Measurements from ENCODE around the gene TERT.

DNA sequence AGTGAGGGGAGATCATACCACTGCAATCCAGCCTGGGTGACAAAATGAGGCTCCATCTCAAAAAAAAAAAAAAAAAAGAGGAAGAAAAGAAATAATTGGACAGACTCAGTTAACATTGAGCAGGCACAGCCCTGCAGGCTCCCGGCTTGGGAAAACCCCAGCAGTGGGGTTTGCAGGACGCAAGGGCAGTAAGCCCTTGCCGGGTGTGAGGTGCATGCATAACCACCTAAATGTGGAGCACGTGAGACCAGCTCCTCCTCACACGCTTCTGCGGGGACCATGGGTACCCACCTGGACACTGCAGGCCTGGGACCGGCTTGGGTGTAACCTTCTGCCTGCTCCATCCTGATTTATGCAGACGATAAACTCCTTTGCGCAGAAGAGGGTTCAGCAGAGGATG is 74.5 kb downstream of the TERT start:
- TF ChIP-seq EZH2 (IDR thresholded peaks at IDR 0.05; ENCODE audit: insufficient read depth, poor library complexity, severe bottlenecking) (no peak), EZH2phosphoT487 (IDR thresholded peaks at IDR 0.05; ENCODE audit: insufficient read depth, low read depth) (no peak)
